HG02852 (cell line): ENCODE data around the gene PCDH15.
"Not testable (repeated sequence)": the region's sequence is repeated elsewhere in the genome, so short reads cannot be mapped to it uniquely, and the experiment has no call there.

Experiments
- ATAC-seq: cut with Tn5 transposase; IDR thresholded peaks from one replicate; pipeline ENCODE4 v1.9.1; 2021; ENCODE audit warnings: mild to moderate bottlenecking, moderate library complexity; ENCODE audit not compliant: unreplicated experiment

PCDH15 gene

DNA sequence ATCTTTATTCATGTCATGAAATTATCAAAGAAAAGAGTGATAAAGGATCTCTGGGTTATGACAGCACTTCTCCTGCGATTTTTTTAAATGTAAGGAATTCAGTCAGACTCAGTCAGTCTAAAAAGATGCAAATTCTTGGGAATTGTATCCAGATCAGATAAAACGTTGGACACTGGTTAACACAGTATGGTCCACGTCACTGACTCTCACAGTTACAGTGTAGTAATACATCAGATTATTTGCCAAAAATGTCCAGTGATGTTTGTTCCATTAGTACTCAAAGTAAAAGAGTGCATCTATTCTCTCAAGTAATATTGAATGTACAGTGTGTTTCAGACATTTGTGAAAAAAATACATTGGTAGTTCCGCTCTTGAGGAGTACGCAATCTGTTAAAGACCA lies 224.5 kb downstream of the PCDH15 start:
- no peak for ATAC-seq

DNA sequence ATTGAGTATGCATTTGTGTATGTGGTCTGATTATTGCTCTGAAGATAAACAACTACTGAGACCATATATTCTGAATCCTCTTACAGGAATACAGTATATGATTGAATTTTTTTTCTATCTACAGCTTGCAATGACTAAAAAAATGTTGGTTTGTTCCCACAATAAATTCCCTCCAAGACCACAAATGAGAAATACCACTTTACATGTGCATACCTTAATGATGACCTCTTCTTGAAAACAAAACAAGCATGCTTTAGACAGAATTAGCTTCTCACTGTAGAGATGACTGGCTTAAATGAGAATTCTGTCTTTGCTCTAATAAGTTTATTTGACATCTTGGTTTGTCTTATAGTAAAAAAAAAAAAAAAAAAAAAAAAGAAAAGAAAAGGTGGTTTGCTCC lies 241.5 kb downstream of the PCDH15 start:
- no peak for ATAC-seq

DNA sequence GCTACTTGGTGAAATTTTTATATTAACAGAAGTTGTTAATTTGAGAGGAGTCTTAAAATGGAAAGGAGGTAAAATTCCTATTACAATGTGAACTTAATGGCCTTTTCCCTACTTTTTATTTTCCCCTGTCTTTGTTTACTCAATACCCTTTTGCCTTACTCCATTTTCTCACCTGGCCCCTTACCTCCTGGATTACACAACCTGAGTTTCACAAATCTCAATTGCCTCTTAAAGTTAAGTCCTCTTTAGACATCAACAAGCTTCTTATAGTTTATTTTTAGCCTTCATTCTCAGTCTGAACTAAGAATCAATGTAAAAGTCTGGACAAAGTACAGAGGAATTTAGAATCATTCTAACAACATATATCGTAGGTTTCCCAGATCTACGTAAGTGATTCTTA lies 247.0 kb downstream of the PCDH15 start:
- no peak for ATAC-seq

DNA sequence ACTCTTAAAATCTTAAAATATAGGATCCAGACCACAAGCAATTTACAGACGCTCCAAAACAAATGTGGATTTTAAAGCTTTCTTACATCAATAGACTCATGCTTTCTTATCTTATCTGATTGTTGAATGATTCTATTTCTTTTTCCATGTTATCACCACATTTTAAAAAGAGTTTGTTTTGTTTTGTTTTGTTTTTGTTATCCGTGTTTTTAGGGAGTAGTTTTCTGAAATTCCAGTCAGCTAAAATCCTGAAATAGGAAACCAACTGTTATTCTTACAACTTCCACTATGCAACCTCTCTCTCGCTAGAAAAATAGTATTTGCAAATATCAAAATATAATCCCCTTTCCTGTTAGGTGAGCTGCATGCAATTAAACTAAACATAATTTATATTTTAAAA lies 251.0 kb downstream of the PCDH15 start:
- ATAC-seq: no peak

DNA sequence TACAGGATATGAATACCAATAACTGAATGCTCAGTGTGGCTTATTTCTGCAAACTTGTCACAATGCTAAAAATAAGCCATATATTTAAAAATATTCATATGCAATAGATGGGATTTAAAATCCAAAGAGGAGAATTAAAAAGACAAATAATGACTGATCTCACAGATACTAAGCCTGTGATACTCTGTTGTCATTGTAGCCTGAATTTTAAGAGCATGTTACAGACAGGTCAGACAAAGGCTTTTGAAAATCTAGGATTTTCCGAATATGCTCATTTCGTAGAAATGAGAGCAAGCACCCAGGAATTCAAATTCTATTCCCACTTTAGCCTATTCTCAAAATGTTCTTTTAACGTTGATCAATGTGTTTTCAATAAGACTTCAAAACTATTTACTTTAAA lies 269.7 kb downstream of the PCDH15 start:
- ATAC-seq: no peak

DNA sequence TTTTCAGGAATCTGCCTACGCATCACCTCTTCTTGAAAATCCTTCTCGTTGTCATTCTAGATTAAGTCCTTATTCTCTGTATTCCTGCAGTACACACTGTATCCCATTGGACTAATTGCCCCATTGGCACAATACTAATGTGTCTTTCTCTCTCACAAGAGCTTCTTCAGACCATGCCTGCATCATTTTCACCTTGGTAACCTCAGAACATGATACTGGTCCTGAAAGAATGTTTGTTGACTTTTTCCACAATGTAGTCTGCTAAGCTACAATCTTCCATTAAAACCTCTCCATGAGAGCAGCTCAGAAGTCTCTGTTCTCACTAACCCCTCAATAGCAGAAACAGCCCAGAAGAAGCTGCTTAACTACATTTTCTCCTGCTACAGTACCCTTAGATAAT lies 270.7 kb downstream of the PCDH15 start:
- ATAC-seq: no peak

DNA sequence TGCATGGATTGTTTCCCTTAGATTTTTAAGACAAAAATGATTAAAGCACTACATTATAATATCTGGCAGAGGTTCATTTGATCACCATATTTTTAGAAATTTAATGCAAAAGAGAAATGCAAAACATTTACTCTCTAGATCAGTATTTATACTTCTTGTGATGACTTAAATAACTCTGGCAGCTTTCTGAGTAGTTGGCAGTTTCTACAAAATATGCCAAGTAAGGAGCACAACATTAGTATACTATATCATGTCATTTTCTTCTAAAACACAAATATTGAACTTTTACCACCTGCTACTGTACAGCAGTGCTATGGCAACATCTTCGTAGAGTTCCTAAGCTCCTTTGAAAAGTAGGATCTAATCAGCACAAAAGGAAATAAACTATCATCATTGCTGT lies 275.2 kb downstream of the PCDH15 start:
- ATAC-seq: no peak

DNA sequence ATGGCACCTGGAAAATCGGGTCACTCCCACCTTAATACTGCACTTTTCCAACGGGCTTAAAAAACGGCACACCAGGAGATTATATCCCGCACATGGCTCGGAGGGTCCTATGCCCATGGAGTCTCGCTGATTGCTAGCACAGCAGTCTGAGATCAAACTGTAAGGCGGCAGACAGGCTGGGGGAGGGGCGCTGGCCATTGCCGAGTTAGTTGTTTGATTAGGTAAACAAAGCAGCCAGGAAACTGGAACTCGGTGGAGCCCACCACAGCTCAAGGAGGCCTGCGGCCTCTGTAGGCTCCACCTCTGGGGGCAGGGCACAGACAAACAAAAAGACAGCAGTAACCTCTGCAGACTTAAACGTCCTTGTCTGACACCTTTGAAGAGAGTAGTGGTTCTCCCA lies 285.8 kb downstream of the PCDH15 start:
- ATAC-seq: not testable (repeated sequence)

DNA sequence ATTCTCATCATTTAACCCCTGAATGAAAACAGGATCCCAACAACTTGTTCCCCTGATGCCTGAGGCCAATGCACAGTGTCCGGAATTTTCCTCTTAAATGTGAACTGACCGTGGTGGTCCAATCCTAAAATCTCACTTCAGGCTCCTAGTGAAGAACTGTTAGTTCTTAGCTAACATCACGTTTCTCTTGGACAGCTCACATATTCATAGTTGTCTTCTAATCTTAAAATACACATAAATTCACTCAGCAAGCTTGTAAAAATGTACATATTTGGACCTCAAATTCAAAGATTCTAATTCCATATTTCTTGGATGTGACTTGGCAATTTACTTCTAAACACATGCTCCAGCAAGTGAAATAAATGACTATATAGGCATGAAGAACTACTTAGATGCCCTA lies 297.2 kb downstream of the PCDH15 start:
- no peak for ATAC-seq

DNA sequence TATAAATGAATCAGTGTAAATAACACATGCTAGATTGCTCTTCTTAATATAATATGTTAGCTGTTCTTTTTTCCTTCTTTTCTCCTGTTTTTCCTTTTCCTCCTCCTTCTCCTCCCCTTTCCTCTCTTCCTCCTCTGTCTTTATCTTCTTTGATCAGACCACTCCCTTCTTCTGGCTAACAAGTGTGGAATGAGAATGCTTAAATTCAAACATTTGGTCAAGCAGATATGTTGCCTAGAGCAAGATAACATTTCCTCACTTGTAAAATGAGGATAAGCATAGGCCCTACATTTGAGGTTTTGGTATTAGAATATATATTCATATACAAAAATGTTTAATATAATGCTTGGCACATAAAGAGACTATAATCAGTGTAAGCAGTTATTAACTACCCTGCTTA lies 299.1 kb downstream of the PCDH15 start:
- no peak for ATAC-seq

DNA sequence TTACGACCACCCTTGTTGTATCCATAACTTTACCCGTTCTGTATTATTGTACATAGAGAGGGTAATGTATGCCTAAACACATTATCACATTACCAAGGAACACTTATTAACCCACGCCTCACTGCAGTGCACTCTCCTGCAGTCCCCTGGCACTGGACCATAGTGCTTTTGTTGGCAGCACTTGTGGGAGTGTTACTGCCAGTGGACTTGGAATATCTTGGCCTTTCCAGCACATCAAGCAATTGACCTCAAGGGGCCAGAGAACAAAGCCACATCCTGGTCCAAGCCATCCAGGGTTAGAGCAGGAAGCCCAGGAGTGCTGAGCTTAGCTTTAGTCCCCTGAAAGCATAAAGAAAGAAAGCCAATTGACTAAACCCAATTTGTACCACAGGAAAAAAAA lies 304.2 kb downstream of the PCDH15 start:
- ATAC-seq: no peak

DNA sequence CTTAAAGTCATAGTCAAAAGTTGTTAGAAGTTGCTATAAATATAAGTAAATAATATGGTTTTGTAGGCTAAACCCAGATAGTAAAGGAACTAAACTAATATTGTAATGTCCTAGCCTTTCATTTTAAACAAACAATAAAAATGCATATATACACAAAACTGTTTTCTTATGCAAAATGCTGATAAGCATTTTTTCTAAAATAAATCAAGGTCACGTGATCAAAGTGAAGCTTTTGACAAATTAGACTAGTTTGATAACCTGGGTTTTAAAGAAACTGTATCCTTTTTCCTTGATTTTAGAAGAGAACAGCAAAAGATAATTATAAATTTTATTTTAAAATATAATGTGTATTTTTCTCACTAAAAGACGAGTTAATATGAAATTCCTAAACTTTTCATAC lies 313.3 kb downstream of the PCDH15 start:
- ATAC-seq: no peak

DNA sequence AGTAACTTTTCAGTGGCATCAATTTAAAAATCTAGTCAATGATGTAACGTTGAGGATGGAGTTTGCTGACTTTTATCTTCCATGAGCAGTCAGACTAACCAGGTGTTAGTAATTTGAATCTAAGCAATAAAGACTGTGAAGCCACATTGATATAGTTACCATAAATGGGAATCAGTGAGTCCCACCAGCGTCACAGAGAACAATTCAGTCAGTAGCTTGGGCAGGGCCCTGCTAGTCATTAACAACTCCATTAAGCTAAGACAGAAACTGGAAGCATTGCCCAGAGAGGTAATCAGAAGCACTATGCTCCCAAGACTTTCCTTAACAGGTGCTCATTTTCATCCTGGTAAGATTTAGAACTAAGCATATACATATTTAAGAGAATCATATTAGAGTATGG lies 315.1 kb downstream of the PCDH15 start:
- no peak for ATAC-seq

DNA sequence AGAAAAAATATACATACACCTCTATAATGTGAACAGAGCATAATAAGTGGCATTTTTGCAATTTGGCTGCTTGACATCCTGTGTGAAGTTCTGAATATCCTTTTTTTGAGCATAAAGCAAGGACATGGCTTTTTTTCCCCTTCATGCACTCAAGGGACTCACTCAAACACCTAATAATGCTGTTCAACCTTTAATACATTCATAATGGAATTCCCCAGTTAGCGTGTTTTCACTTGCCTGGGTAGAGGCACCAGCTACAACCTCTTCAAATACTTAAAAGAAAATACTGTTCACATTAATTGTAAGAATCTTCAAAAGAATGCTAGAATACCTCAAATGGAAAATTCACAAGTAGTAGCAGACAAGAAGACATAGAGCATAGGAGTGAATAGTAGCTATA lies 316.8 kb downstream of the PCDH15 start:
- no peak for ATAC-seq

DNA sequence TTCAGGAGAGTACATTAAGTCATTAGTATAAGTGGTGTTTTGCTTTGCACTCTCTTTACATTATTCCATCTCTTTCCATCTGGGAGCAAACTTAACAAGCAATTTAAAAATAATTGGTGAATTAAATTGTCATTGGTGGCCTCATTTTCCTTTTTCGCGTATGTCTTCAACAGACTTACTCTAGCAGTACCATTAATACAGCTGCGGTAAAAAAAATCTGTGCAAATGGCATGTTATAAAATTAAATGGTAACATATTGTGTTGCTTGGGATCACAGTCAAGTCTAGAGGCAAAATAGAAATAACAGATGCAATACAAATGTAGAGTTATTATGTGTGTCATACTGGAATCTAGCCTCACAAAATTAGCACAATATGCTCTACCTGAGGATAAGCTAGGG lies 322.4 kb downstream of the PCDH15 start:
- ATAC-seq: no peak

DNA sequence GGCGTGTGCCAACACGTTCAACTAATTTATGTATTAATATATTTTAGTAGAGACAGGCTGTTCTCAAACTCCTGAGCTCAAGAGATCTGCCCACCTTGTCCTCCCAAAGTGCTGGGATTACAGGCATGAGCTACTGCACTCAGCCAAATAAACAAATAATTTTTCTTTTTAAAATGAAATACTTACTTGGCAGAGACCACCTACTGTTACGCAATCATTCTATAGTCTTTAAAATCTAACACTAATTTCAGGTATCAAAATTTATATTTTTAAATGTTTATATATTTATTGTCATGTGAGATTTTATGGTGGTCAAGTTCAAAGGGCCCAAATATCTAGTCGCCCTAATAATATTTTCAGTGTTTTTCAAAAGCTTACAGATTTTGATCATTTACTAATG lies 323.3 kb downstream of the PCDH15 start:
- ATAC-seq: no peak

DNA sequence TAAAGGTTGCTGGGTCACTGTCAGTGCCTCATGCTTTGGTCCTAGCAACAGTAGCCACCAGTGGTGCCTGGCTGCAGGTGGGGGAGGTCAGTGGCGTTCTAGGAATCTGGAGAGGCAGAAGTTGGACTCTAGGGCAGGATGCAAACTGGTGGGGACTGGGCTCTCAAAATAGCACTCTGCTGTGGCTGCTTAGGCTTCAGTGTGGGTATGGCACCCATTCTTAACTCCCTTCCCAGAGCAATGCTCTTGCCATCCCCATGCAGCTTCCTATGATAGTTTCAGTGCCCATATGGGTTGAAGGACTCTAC lies 330.8 kb downstream of the PCDH15 start:
- no peak for ATAC-seq

DNA sequence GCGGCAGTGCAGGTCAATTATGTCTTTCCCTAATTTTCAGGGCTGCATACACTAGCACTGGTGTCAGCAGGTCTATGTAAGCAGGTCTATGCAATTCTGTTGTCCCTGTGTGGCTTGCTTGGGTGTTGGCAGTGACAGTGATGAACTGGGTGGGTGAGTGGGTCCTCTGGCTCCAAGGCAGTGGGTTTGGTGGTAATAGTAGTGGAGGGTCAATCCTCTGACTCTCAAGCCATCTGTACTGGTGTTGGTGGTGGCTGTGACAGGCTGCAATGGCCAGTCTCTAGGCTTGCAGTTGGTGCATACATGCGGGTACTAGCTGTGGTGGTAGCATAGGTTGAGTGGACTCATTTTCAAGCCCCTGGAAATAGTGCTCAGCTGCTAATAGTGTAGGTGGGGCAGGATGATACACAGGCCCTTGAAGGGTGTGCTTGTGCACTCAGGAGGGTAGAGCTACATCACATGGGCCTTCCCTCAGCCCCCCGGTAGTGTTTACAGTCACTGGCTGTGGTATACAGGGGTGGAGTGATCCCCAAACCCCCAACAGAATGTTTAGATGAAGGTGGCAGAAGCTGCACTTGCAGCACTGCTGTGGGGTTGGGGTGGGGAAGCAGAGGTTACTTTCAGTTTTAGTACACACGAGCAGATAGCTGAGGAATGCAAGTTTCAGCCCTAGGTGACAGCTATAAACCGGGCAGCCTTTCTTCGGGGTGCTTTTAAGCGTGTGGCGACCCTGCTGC lies 331.3 kb downstream of the PCDH15 start:
- ATAC-seq: no peak

DNA sequence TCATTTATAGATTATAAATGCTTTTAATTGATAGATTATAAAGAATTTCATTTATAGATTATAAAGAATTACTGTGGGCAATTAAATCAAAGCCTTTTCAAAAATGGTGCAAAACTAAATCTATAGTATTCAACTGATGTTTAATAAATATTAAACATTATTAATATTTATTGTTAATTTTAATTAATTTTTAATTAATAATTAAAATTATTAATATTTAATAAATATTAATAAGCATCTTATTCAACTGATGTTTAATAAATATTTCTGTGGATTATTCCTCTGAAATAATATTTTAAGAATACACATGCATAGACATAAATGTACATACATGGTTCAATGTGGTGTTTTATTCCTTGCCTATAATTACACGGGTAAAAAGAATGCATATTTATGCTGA lies 346.8 kb downstream of the PCDH15 start:
- ATAC-seq: no peak

DNA sequence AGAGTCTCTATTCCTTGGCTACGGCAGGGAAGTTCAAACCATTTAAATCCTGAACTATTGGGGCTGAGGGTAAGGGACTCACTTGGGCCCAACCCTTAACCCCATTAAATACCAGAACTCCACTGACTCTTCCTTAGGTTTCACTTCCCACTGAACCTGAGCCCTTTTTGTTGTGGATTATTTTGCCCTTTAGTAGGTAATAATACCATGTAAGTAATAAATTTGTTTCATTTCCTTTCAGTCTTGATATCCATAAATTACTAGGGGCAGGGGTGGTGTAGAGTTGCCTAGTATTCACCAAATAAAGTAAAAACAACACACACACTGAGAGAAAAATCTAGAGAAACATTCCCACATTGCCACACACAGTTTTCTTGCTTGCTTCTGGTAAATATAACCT lies 352.0 kb downstream of the PCDH15 start:
- no peak for ATAC-seq

DNA sequence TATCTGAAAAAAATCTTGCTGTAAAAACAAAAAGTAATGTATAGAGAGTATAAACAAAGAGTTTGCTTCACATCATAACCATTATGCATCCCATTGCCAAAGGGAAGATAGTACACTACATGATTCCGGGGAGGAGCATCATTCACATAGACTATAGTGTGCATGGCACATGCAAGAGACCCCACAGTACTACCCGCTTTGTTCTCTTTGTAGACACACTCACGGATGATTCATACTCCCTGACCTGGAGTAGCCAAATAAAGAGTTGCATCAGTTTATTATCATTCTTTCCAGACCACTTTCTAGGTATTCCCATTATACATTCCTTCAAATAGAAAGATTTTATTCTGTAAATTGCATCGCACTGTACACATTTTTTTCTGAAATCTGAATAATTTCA lies 356.9 kb downstream of the PCDH15 start:
- ATAC-seq: no peak

DNA sequence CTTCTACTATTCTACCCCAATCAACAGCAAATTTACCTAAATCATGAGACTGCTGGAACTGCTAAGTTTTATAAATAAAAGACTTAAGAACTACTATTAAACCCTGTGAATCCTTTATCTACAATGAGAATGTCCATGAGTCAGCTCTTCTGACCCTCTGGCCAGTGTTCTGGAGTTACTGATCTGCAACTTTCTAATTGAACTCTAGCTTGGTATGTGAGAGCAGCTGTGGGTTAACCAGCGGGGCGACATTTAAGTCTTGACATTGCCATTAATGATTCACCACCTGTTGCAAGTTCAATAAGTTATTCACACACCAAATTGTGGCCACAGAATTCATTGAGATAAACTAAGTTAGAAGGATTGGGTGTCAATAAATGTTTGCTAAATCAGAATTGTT lies 359.8 kb downstream of the PCDH15 start:
- no peak for ATAC-seq

DNA sequence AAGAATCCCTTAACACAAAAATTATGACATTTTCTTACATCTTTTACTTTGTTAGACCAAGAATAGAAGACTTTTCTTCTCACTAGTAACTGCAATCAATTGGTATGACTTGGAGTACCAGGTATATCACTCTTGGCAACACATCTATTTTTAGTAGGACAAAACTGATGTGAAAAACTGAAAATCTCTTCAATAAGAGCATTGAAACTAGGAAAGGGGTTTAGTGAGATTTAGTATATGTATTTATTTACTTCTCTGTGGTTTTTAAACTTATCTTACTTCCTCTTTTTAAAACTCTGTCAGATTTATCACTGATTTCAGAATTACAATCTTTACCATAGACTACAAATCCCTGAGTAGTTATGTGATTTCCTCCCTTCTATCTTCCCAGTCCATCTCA lies 366.2 kb downstream of the PCDH15 start:
- ATAC-seq: peak; percentile 67

DNA sequence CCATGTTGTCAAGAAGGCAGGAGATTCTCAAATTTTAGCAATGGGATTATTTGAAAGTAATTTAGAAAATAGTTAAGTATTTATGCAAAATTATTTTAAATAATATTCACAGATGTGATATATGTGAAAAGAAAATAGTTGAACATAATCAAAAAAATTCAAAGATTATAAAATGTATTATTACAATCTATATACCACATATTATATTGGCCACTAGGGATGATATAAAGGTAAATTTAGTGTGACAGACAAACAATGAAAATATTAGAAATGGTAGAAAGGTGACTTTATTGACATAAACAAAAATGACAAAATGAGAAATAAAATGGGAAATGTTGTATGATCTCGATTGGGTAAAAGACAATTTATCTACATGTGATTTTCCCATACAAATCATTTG lies 385.5 kb downstream of the PCDH15 start:
- ATAC-seq: no peak
